ENCODE results near the gene CNPY1.

Gene CNPY1

DNA sequence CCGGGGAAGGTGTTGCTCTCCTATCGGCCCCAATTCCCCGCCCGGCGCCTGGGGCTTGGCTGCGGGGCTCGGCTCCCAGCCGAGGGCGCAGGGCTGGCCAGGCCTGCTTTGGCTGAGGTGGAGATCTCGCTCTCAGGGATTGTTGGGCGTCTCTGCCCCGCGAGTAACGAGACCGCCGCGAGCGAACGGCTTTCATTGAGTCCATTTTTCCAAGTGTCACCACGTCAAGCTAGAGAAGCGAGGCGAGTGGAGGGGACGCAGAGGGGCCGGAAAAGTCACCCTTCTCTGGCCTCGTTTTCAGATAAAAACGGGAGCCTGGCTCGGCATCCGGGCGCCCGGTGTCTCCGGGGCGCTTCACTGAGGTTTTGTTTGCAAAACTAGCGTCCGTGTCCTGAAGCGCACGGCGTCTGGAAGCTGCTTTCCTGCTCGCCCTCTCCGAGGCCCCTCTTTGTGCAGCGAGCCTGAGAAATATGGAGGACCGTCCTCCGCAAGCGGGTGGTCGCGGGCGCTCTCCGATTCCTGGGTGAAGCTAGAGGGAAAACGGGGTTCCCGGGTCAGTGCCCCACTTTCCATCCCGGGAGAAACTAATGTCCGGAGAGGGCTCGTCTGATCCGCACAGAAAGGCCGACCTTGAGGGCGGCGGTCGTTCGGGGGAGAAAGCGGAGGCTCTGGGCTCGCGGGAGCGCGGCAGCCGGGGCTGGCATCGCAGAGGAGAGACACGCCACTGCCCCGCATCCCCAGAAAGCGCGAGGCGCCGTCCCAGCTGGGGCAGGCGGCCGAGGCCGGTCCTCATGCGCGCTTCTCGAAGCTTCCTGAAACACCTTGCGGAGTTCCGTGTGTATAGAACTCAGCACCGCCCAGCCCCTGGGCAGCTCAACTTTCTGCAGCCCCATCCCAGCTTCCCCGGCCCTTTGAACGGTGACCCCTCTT is 91.9 kb downstream of the CNPY1 start:
- in situ Hi-C loops (cut with HindIII; ENCODE audit: low pct_ligation_motif_present, low pct_unique_long_range_greater_than_20kb, low sequenced_read_pairs): no loop called here
- no peak for DNase-seq

DNA sequence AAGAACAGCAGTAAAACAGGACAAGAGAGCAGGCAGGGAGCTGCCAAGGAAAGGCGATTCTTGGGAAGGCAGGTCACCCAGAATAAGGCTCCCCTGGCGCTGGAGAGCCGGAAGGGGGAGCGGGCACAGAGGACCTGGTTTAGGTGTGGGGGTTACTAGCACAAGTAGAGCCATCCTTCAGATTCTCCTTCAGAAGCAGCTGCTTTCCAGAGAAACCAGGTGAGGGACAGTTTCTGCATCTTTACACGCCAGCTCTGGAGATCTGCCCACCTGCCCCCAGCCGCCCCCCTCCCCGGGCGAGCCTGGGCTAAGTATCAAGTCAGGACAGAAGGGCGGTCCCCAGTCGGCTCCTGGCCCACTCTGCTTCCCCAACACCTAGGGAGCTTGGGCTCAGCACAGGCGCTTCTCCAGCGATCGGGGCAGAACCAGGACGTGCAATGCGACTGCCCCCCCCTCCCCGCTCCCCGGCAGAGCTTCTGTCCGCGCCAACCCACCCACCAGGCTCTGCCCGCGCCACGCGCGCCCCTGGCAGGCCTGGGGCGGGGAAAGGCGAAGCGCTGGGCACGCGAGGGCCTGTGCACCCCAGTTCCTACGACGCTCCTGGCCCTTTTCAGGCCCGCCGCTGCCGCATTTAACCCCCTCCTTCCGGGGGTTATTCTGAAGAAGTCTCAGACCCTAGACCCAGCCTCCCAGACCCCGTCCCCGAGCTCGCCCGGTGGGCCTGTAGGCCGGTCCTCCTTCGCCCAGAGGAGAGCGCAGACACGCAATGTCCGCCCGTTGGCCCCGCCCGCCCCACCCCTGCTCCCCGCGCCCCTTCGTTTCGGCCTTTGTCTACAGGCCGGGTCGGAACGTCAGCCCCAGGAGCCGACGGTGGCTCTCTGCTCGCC is 92.8 kb downstream of the CNPY1 start:
- in situ Hi-C loops (cut with HindIII; ENCODE audit: low pct_ligation_motif_present, low pct_unique_long_range_greater_than_20kb, low sequenced_read_pairs): no loop called here
- DNase-seq: no peak

DNA sequence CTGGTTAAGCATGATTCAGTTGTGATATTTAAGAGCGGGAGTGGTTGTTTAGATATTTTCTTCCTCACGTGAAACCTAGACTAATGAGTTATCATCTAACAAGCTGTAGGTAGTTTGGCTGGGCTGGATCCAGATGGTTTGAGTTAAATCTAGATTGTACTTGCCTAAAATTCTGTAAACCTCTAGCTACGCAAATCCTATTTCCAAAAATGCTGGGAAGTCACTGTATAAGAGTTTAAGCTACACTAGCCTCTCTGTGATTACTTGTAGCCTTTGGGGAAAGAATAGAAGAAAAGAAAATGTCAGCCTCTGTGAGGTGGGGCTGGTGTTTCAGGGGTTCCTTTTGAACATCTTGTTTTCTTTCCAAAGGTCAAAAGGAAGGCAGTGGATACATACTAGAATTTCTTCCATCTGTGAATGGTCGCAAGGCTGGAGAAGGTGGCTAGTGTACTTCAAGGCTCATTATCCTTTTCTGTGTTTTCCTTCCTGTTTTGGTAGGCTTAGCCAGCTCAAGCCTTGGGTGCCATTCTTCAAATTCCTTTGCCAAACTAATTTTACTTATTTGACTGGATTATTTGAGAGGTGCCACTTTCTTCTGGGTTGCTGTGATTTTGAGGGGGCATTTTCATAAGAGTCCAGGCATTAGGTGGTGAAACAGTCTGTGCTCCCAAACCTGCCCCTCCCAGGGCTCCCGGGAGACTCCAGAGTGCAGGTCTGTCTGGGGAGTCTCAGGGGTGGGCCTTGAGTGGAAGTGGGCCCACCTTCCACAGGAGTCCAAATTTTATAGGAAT is 93.7 kb downstream of the CNPY1 start:
- in situ Hi-C loops (cut with HindIII; ENCODE audit: low pct_ligation_motif_present, low pct_unique_long_range_greater_than_20kb, low sequenced_read_pairs): no loop called here

DNA sequence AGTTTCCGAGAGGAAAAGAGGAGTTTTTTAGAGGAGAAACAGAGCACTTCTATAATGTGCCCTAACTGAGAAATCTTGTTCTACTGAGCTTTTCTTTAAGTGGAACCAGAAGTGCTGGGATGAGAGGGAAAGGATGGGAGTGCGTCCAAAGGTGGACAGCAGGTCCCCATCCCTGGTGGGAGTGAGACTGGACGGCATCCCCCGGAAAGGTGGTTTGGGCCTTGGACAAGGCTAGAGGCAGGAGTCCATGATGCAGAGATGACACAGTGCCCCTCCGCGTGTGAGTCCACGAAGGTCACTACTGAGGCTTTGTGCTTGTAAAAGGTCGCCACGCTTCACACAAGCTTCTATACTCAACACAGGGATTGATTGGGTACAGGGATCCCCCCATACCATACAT is 94.5 kb downstream of the CNPY1 start:
- DNase-seq: no peak
- in situ Hi-C loops (cut with HindIII; ENCODE audit: low pct_ligation_motif_present, low pct_unique_long_range_greater_than_20kb, low sequenced_read_pairs): no loop called here

More for the DNA sequence above, 93.7 kb downstream of the CNPY1 start:
- no peak for DNase-seq

Measured in ACHN (cell line).